ENCODE measurements around the gene PDIA4.
"Not testable (repeated sequence)": the region's sequence is repeated elsewhere in the genome, so short reads cannot be mapped to it uniquely, and the experiment has no call there.

The PDIA4 gene

GRCh38 chr7:149001427-149002068, 26.8 kb downstream of the PDIA4 start:
- DNase-seq, result no peak

GRCh38 chr7:149000961-149001360, 27.3 kb downstream of the PDIA4 start:
- DNase-seq, result no peak

- no peak for DNase-seq
Observed at GRCh38 chr7:148999192-148999591, 29.1 kb downstream of the PDIA4 start.

GRCh38 chr7:148997497-148997896, 30.8 kb downstream of the PDIA4 start:
- no peak for DNase-seq

GRCh38 chr7:148994576-148994975, 33.7 kb downstream of the PDIA4 start:
- DNase-seq, result no peak

GRCh38 chr7:148993193-148993592, 35.1 kb downstream of the PDIA4 start:
- DNase-seq, result no peak

GRCh38 chr7:148991536-148991935, 36.8 kb downstream of the PDIA4 start:
- no peak for DNase-seq

- no peak for DNase-seq
Observed at GRCh38 chr7:148987751-148988512, 40.4 kb downstream of the PDIA4 start.

GRCh38 chr7:148987010-148987750, 41.1 kb downstream of the PDIA4 start:
- DNase-seq, result peak; percentile 92

GRCh38 chr7:148986742-148987009, 41.6 kb downstream of the PDIA4 start:
- no peak for DNase-seq

GRCh38 chr7:148983200-148984146, 44.8 kb downstream of the PDIA4 start:
- DNase-seq, result peak; percentile 88

- no peak for DNase-seq
Observed at GRCh38 chr7:148982654-148983199, 45.6 kb downstream of the PDIA4 start.

GRCh38 chr7:148979827-148980226, 48.5 kb downstream of the PDIA4 start:
- DNase-seq, result peak; percentile 51

GRCh38 chr7:148979072-148979471, 49.2 kb downstream of the PDIA4 start:
- not testable (repeated sequence) for DNase-seq

GRCh38 chr7:148978091-148978490, 50.2 kb downstream of the PDIA4 start:
- DNase-seq, result no peak

GRCh38 chr7:148975896-148976295, 52.4 kb downstream of the PDIA4 start:
- DNase-seq, result no peak

GRCh38 chr7:148973256-148973655, 55.0 kb downstream of the PDIA4 start:
- no peak for DNase-seq

GRCh38 chr7:148972375-148972774, 55.9 kb downstream of the PDIA4 start:
- DNase-seq, result no peak

GRCh38 chr7:148967602-148968001, 60.7 kb downstream of the PDIA4 start:
- no peak for DNase-seq

- no peak for DNase-seq
Observed at GRCh38 chr7:148967032-148967372, 61.3 kb downstream of the PDIA4 start.

- DNase-seq, result peak; percentile 45
Observed at GRCh38 chr7:148964483-148965267, 63.6 kb downstream of the PDIA4 start.
